GM11168 (cell line): ENCODE data around the gene GALNT6.

ENCODE experiments used
- in situ Hi-C: fragments of 300-500 bp; cut with MboI; formaldehyde crosslinking; loops from one replicate; pipeline ENCODE4 v1.12.0; 2022; ENCODE audit warnings: low sequenced_read_pairs; ENCODE audit not compliant: unreplicated experiment

GALNT6 gene

DNA sequence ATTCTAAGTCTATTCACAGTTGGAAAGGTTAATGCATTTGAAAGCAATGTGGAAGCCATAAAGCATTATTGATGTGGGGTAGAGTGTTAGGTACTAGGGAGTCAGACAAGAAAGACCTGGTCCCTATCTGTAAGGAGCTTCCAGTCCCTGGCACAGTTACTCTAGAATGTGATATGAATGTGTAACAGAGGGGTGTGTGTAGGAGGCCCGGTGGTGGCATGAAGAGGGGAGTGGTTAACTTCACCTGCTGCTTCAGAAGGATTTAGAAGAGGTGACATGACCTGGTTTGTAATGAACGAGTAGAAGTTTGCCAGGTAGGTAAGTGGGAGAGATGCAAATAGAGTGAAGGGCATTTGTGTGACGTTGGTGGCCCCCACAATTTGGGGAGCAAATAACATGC is 15.1 kb upstream of the GALNT6 start:
- in situ Hi-C loops = no loop called here

DNA sequence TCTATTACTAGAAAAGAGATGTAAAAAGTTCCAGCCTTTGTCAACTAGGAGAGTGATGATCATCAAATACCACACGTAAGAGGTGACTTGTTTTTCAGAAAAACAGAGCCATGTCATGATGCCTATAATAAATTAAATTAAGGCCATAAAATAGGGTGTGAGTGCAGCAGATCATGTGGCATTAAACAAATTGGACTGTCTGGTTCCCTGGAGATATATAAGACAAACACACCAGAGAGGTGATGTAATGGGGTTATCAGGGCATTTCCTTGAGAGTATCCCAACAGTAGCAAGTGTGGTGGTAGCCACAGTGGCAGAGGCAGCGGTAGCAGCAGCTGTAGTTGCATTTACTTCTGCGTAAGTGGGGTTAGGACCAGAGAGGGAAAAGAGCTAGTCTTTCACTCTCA is 14.6 kb upstream of the GALNT6 start:
- in situ Hi-C loops = no loop called here

DNA sequence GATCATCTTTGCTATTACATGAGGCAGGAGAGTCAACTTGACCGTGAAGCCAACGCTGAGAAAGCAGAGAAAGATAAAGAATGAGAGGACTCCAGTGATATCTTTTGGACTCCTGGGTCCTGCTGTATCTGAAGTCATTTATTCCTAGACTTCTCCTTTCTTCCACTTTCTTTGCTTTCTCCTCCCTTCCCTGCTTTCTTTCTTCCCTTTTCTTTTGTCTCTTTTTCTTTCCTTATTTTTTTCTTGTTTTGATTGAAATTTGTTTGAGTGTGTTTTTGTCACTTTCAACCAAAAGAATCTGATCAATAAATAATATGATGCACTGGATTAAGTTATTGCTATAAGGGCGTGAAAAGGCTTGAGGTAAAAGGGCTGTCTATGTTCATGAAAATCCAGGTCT is 13.4 kb upstream of the GALNT6 start:
- in situ Hi-C loops = no loop called here

DNA sequence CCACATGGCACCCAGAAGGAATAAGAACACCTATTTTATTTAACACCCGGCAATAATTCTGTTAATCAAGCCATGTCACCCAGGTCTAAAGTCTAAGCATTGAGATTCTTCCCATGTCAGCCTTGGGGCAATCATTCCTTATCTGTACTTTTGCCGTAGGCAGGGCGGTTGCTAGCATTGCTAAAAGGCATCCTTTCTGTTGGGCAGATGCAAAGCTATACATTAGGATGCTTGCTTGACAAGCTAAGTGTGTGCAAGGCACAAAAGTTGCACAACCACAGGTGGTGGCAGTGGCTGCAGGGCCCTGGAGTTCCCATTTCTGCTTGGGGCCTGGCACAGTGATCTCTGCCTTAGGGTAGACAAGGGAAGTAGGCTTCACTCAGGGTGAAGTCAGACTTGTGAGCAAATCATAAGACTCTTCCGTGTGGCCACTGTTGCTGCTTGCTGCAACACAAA is 12.5 kb upstream of the GALNT6 start:
- in situ Hi-C loops = no loop called here

DNA sequence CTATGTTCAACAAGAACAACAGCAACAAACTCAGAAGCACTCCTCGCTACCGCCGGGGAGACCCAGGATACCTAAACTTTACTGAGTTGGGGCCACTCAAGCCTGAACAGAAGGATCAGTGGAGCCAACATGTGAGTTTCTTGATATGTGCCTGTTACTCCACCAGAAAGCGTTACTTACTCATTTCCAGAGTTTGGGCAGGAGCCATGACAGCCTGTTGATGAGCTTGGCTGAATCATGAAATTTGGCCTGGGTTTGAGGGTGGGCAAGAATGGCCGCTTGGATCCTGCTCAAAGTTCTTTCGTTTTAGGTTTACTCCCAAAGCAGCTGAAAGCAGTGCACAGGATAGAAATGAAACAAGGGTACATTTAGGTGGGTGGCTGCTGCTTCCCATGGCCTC is 12.0 kb upstream of the GALNT6 start:
- in situ Hi-C loops = no loop called here

DNA sequence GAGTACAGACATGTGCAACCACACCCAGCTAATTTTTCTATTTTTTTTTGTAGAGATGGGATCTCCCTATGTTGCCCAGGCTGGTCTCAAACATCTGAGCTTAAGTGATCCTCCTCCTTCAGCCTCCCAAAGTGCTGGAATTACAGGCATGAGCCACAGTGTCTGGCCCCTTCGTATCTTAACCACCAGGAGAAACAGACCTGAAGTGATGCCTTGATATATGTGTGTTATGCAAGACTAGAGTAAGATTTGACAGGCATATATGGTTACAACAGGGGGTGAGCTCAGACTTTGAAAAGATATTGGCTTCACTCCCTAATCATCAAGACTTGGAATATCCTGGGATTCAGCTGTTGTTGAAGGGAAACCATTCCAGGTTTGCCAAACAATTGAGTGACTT is 10.7 kb upstream of the GALNT6 start:
- in situ Hi-C loops = no loop called here

DNA sequence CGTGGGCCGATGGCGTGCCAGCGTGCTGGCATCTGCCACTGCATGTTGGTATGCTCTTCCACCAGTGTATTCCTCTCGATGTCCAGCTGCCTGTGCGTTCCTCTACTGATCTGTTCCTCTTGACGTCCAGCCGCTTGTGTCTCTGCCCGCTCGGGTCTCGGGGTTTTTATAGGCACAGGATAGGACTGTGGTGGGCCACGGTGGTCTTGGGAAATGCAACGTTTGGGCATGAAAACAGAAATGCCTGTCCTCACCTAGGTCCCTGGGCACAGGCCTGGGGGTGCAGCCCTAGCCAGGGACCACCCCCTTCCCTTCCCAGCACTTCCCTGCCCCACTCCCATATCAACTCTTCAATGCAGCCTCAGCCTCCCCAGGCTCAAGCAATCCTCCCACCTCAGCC is 10.3 kb upstream of the GALNT6 start:
- in situ Hi-C loops = no loop called here

DNA sequence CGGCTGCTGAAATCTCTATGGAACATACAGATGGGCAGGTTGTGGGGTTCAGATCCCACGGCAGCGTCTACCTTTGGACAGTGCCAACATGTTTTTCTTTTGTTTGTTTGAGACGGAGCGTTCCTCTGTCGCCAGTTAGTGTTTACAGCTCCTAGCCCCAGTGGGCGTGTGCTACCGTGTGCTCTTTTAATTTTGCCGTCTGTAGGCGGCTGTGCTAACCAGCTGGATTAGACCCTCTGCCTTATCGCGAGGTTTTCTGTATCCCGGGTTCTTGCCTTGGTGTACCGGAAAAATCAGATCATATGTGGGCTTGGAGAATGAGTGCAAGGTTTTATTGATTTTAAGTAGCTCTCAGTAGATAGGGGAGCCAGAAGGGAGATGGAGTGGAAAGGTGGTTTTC is 9.8 kb upstream of the GALNT6 start:
- in situ Hi-C loops = no loop called here

DNA sequence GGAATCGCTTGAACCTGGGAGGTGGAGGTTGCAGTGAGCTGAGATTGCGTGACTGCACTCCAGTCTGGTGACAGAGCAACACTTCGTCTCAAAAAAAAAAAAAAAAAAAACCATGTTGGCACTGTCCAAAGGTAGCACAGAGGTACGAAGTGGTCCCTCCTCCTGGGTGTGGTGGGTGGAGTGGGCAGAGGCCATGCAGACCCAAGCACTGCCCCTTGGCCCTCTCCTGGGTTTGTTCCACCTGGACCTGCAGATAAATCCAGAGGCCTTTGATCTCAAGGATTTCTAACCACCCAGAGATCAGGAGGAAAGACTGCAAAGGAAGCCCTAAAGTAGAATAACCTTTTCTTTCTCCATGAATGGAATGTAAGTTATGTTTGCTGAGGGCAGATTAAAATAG is 8.7 kb upstream of the GALNT6 start:
- in situ Hi-C loops = no loop called here

DNA sequence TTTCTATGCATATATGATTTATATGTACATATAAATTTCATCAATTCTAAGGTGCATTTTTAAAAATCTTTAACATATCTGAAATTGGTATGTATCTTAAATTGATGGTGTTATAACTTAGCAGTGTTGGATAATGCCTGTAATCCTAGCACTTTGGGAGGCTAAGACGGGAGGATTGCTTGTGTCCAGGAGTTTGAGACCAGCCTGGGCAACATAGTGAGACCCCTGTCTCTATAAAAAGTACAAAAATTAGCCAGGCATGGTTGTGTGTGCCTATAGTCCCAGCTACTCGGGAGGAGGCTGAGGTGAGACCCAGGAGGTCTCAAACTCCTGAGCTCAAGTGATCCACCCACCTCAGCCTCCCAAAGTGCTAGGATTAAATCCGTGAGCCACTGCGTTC is 6.5 kb upstream of the GALNT6 start:
- in situ Hi-C loops = no loop called here

DNA sequence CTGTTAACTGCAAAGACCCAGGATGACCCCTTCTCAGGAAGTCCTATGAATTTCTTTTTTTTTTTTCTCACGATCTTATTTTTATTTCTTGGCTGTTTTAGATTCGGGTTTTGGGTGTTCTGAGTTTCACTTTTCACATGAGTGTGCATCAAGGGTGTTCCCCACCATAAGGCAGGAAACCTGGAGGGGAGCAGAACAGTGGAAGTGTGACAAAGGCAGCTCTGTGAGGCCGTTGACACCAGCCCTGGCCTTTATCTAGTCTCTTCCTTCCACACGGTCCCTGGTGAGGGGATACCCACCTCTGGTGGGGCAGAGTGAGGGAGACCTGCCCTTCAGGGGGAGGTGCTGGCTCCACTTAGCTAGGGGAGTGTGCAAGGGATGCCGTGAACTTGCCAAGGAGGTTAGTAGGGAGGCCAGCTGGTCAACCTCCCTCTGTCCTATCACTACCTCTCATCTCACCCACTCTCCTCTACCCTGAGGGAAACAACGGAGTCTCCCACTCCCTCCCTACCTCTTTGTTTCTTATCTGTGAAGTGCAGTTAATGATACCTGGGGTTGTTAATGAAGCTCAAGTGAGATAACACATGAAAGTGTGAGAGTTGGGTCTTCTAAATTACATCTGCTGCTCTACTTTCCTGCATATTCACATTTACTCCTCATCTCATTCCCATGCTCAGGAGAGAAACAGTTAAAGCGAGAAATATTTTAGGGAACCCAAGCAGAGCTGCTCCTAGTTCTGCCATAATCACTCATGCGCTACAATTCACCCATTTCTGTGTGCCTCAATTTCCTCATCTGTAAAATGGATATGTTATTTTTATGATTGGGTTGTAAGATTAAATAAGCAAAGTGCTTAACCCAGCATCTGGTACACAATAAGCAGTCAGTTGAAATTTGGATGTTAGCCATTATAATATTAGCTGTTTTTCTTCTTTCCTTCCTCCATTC is 4.4 kb upstream of the GALNT6 start:
- in situ Hi-C loops = no loop called here

DNA sequence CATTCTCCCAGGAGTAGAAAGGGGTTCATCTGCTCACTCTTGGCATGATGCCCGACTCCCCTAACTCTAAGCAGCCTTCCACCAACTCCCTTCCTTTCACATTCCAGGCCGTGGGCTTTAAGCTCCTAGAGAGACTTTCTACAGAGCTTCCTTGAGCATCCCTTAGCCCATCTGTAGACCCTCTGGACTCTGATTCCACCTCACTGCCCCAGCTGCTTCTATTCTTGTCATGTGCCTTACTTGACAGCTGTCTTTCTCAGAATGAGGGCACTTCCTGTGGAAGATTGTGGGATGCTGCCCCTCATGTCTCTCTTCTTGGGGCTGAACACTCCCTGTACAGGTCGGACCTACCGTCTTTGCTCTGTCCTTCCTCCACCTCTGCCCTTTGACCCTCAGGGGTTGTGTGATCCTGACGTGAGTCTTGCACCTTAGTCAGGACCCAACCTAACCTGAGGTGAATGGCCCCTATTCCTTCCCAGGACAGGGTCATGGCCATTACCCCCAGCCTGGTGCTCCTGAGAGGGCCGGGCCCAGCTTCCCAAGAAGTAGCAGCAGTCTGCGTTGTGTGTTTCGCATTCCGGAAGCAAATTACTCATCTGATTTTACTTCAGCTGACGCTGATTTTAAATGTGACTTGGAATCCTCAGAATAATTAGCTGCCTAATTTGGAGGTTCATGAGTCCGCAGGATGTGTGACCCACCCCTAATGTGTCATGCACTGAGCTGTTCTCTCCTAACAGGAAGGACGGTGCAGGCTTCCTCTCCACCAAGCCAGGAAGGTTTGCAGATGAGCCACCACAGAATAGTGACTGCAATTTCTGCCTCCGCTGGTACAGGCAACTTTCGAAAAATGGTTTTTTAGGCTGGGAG is 2.7 kb upstream of the GALNT6 start:
- in situ Hi-C loops = no loop called here

DNA sequence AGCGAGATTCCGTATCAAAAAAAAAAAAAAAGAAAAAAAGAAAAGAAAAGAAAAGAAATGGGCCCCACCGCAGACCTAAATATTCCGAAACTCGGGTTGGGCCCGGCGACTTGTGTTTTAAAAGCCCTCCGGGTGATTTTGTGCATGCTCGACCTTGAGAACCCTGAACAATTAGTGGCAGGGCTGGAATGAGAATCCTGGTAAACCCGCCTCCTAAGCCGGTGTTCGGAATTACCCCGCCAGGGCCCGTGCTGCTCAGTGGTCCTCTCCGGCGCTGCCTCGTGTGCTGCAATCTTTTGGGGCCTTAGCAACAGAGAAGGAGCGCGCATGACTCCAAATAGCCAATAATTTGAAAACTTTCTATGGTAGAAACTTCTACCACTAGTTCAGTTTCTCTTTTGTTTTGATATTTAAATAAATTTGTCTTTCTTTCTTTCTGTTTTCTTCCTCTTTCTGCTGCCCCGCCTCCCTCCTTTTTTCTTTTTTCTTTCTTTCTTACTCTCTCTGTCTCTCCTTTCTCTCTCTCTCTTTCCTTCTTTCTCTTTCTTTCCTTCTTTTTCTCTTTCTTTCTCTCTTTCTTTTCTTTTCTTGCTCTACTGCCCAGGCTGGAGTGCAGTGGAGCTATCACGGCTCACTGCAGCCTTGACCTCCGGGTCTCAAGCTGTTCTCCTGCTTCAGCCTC is 1.5 kb upstream of the GALNT6 start:
- in situ Hi-C loops = no loop called here

DNA sequence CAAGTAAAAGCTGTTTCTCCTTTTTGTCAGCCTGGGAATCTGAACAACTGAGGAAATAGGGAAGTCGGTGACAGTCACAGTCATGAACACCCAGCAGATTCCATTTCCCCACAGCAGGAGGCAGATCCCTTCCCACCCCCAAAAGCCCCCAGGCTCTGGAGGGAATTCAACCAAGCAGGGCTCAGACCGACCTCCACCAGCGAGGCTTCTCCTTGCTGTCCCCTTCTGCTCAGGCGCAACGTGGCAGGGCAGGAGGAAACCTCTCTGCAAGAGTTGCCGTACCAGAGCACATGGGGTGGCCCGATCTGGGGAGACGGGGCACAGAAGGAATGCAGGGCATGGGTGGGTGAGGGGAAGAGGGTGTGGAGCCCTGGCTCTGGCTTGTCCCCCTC is 319 bp downstream of the GALNT6 start:
- in situ Hi-C loops = no loop called here

DNA sequence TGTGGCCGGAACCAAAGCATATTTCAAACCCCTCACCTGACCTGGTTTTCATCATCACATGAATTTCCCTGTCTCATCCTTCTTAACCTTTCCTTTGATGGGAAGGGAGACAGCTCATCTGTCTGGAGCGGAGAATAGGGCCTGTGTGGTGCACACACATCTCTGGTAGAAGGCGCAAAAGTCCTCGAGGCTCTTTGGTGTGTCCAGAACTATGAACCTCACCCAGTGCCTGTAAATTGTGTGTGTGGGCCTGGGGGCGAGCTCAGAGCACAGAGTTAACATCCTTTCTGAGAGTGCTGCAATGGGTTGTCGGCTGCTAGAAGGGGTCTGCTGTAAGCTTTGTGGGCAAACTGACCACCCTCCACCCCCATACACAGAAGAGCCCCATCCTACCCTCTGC is 749 bp downstream of the GALNT6 start:
- in situ Hi-C loops = no loop called here

DNA sequence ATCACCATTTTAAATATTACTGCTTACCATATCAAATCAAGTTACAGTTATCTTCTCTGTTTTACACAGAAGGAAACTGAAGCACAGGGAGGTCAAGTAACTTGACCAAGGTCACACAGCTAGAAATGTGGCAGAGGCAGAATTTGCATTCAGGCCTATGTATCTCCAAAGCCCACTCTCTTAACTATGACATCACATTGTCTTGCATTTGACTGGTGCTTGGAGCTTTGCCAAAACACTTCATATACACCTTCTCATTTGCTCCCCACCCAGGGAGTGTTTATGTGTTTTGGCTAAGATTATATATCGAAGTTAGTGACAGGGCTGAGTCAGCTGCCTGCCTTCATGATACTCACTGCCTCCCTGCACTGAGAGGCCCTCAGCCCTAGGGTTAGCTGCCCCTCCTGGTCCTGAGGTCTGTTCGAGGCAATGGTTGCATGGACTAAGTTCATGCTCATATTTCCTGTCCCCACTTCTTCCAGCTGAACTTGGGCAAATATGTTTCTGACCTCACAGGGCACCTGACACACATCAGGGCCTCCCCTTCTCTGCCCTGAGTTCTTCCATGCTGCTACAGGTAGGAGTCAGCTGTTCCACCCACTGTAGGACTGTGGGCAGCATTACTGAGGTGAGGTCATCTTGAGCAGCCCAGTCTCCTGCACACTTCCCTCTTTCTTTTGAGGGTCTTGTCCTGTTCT is 1.8 kb downstream of the GALNT6 start:
- in situ Hi-C loops = no loop called here

DNA sequence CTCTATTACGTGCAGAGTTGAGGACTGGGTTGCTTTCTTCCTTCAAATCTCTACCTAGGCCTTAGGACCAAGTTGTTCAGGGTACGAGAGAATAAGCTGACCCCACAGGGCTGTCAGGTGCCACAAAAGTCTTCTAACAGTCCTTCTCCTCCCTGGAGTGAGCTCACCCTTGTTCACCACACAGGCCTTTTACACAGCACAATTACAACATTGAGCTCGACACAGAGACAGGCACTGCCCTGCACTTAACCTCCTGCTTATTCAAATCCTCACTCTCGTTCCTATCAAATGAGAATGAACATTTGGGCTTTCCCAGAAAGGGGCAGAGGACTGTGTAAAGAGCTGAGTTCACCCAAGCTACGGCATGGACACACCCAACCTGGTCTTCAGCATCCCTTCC is 2.4 kb downstream of the GALNT6 start:
- in situ Hi-C loops = no loop called here

DNA sequence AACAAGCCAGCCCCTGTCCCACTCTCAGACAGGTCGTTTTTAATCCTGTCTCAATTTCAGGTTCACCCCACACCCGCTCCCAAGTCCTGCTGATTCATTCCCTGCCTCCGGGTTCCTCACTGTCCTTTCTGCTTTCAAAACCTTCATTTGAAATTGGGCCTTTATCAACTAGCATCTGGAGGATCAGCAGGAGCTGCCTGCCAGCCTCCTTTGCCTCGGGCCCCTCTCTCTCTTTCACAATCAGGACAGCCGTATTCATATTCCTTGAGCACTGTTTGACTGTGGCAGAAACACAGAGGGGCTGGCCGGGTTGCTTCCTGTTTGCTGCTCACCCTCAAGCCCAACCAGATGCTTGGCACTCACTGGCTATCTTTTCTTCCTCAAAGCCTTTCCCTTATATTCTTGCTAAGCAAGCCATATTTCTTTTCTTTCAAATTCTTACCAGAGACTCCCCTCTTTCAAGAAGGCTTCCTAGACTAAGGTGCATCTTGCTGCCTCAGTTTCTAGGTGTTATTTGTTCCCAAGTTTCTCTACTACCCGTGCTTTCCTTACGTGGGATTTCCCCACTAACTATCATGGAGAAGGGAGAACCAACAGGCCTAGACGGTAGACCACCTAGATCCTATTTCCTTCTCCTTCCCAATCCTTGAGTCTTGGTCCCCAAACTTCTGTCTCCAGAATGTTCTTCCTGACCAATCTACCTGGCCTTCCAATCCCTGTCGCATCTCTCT is 3.0 kb downstream of the GALNT6 start:
- in situ Hi-C loops = no loop called here

DNA sequence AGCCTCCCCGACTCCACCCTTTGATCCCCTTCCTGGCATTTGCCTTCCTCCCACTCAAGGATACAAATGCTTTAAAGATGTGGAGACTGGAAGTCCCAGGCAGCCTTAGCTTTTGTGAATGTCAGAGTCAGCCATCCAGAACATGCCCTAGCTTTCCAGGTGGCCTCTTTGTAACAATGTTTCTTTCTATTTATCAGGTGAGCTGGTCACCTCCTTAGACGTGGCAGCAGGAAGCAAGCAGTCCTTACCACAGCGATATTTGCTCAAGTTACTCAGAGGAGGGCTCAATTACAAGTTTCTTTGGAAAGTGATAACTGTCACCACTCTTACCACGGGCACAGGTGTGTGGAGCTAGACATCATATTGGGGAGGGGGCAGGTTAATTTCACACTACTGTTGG is 4.9 kb downstream of the GALNT6 start:
- in situ Hi-C loops = no loop called here
